ENCODE measurements around the gene HP1BP3.
"Not testable (repeated sequence)": the region's sequence is repeated elsewhere in the genome, so short reads cannot be mapped to it uniquely, and the experiment has no call there.

HP1BP3 gene

DNA sequence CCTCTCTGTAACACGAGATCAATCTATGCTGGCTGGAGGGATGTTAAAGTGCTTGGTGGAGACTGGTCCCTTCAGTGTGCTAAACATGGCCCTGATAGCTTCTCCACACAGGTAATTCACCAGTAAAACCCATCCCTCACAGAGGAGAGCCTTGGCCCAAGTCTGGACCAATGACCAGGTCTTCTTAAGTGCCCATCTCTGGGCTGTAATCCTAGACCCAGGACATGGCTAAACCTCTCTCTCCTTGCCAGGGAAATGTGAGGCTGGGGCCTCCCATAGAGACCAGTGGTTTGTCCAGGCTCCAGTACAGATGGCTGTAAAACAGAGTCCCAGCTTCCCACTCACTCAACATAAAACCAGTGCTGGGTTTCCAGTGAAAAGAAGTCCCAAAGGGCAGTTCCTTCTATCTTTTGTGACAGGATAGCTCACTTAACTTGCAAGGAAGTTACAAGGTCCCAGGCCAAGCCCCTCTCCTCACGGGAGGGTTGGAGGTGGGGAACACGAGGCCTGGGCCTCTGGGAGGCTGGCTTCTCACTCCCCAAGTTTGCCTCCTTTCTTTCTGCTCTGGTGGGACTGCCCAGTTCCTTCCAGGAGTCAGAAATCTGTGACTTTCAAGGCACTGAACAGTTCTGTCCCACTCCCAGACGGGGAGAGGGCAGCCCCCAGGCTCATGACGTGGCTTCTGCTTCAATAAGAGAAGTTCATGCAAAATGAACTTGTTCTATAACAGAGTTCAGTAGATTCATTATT, 67.1 kb downstream of the HP1BP3 start:
- no peak for DNase-seq (ENCODE audit: low read depth in 1 of 2, low spot score in 1 of 2)
- H3K27ac ChIP-seq (replicated peaks): no peak overlapping the region
- TF ChIP-seq SPI1 (IDR thresholded peaks at IDR 0.05; ENCODE audit: borderline replicate concordance, low read depth) (no peak), POLR2AphosphoS5 (IDR thresholded peaks at IDR 0.05; ENCODE audit: low read depth) (no peak), GABPA (IDR thresholded peaks at IDR 0.05; ENCODE audit: low read depth) (no peak)
- TF ChIP-seq, protein P1, sequence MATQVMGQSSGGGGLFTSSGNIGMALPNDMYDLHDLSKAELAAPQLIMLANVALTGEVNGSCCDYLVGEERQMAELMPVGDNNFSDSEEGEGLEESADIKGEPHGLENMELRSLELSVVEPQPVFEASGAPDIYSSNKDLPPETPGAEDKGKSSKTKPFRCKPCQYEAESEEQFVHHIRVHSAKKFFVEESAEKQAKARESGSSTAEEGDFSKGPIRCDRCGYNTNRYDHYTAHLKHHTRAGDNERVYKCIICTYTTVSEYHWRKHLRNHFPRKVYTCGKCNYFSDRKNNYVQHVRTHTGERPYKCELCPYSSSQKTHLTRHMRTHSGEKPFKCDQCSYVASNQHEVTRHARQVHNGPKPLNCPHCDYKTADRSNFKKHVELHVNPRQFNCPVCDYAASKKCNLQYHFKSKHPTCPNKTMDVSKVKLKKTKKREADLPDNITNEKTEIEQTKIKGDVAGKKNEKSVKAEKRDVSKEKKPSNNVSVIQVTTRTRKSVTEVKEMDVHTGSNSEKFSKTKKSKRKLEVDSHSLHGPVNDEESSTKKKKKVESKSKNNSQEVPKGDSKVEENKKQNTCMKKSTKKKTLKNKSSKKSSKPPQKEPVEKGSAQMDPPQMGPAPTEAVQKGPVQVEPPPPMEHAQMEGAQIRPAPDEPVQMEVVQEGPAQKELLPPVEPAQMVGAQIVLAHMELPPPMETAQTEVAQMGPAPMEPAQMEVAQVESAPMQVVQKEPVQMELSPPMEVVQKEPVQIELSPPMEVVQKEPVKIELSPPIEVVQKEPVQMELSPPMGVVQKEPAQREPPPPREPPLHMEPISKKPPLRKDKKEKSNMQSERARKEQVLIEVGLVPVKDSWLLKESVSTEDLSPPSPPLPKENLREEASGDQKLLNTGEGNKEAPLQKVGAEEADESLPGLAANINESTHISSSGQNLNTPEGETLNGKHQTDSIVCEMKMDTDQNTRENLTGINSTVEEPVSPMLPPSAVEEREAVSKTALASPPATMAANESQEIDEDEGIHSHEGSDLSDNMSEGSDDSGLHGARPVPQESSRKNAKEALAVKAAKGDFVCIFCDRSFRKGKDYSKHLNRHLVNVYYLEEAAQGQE (IDR thresholded peaks at IDR 0.05; ENCODE audit: insufficient replicate concordance, low read depth): no peak
- TF ChIP-seq, protein P2, sequence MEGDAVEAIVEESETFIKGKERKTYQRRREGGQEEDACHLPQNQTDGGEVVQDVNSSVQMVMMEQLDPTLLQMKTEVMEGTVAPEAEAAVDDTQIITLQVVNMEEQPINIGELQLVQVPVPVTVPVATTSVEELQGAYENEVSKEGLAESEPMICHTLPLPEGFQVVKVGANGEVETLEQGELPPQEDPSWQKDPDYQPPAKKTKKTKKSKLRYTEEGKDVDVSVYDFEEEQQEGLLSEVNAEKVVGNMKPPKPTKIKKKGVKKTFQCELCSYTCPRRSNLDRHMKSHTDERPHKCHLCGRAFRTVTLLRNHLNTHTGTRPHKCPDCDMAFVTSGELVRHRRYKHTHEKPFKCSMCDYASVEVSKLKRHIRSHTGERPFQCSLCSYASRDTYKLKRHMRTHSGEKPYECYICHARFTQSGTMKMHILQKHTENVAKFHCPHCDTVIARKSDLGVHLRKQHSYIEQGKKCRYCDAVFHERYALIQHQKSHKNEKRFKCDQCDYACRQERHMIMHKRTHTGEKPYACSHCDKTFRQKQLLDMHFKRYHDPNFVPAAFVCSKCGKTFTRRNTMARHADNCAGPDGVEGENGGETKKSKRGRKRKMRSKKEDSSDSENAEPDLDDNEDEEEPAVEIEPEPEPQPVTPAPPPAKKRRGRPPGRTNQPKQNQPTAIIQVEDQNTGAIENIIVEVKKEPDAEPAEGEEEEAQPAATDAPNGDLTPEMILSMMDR (IDR thresholded peaks at IDR 0.05; ENCODE audit: insufficient read depth, low read length): no peak
- H3K27me3 ChIP-seq (ENCODE audit: insufficient read depth, poor library complexity, severe bottlenecking): peaks cover 16% of the 10 kb centered on the region
- H3K4me3 ChIP-seq (replicated peaks; ENCODE audit: insufficient read depth, low read length): no peak overlapping the region

DNA sequence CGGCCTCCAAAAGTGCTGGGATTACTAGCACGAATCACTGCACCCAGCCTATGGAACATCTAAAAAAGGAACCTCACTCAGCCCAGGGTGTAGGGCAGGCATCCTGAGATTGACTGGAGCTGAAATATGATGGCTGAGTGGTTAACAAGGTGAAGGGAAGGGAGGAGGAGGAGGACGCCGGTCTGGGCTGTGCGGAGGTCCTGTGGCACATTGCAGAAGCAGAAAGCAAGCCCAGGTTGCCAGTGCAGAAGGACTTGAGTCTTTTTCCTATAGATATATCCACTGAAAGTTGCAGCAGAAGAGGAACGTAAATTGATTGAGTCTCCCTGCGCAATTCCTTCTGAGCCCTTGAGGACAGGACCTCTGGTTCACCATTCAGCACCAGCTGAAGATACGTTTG, 67.8 kb downstream of the HP1BP3 start:
- no peak overlapping the region for H3K27ac ChIP-seq (replicated peaks)
- TF ChIP-seq GABPA (IDR thresholded peaks at IDR 0.05; ENCODE audit: low read depth) (no peak), POLR2AphosphoS5 (IDR thresholded peaks at IDR 0.05; ENCODE audit: low read depth) (no peak)
- DNase-seq (ENCODE audit: low read depth in 1 of 2, low spot score in 1 of 2): no peak
- H3K27me3 ChIP-seq (ENCODE audit: insufficient read depth, poor library complexity, severe bottlenecking): peaks cover 16% of the 10 kb centered on the region
- no peak overlapping the region for H3K4me3 ChIP-seq (replicated peaks; ENCODE audit: insufficient read depth, low read length)

DNA sequence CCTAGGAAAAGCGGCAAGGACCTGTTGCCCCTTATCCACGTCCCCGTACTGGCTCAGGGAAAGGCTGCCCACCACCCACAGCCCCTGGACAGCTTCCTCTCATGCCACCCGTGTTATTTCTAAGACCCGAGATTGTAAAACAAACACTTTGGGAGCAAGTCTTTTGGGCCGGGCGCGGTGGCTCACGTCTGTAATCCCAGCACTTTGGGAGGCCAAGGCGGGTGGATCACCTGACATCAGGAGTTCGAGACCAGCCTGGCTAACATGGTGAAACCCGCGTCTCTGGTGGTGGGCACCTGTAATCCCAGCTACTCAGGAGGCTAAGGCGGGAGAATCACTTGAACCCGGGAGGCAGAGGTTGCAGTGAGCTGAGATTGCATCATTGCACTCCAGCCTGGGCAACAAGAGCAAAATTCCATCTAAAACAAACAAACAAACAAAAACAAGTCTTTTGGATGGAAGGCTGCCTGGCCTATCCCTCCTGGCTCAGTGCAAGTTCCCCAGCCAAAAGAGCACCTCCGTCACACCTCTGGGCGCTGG, 68.7 kb downstream of the HP1BP3 start:
- Histone ChIP-seq H3K27me3 (ENCODE audit: insufficient read depth, poor library complexity, severe bottlenecking) (peaks cover 16% of the 10 kb centered on the region), H3K4me3 (replicated peaks; ENCODE audit: insufficient read depth, low read length) (peak overlapping the region; percentile 35)
- not testable (repeated sequence) for DNase-seq (ENCODE audit: low read depth in 1 of 2, low spot score in 1 of 2)

DNA sequence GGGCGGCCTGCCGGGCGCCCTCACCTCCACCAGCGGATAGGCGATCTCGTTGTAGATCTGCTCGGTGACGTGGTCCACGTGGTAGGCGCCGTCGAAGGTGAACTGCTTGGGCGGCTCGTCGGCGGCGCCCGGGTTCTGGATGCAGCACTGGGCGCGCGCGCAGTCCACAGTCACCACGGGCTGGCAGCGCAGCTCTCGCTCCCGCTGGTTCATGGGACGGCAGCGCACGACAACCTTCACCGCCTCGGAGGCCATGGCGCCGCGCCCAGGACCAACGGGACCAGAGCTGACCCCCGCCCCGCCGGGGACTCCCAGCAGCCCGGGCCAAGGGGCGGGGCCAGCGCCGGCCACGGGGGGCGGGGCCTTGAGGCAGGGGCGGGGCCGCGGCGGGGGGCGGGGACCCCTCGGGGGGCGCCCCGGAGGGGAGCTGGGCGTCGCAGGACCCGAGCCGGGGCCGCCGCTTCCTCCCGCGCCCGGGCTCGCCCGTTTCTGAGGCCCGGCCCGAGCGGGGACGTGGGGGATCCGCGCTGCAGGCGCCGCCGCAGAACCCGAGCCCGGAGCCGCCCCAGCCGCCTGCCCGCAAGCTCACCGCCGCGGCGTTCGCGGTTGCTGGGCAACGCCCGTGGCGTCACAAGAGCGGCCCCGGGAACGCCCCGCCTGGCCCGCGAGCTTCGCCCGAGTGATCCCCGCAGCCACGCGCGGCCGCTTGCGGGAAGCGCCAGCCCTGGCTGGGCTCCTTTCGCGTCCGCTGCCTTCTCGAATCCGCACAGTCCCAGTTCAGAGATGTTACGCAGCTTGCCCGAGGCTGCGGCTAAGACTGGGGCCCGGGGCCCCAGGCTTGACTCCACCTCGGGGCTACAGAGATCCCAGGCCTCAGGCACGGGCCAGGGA, 69.4 kb downstream of the HP1BP3 start, which contains the start of gene KIF17:
Gene KIF17 (minus strand): TSS at position 556 of the 891 bp plus-strand sequence. CDS start 301 bp downstream, at position 255.
- H3K27me3 ChIP-seq (ENCODE audit: insufficient read depth, poor library complexity, severe bottlenecking): peaks cover 16% of the 10 kb centered on the region
- TF ChIP-seq SPI1 (IDR thresholded peaks at IDR 0.05; ENCODE audit: borderline replicate concordance, low read depth): no peak
- no peak for TF ChIP-seq POLR2AphosphoS5 (IDR thresholded peaks at IDR 0.05; ENCODE audit: low read depth)
- TF ChIP-seq, protein P1 (IDR thresholded peaks at IDR 0.05; ENCODE audit: insufficient replicate concordance, low read depth): no peak
- TF ChIP-seq GABPA (IDR thresholded peaks at IDR 0.05; ENCODE audit: low read depth): no peak
- TF ChIP-seq, protein P2 (IDR thresholded peaks at IDR 0.05; ENCODE audit: insufficient read depth, low read length): no peak
- peak within 1 kb of the TSS; percentile 35 for H3K4me3 ChIP-seq (replicated peaks; ENCODE audit: insufficient read depth, low read length)
- H3K27ac ChIP-seq (replicated peaks): no peak within 1 kb of the TSS
- peak; percentile 42 to 77 for DNase-seq (ENCODE audit: low read depth in 1 of 2, low spot score in 1 of 2)

More for the DNA sequence above, 68.7 kb downstream of the HP1BP3 start:
- H3K27ac ChIP-seq (replicated peaks): not testable (repeated sequence)

Measured in HL-60 (cell line).